Stimulated activated CD8-positive, alpha-beta memory T cell treated with anti-CD3 and anti-CD28 coated beads, Interleukin-15, amount 100 ng/mL, for 48 hours (primary cell): ENCODE measurements around the gene APBA1.

Experiments used
- DNase-seq, 2 donors: peaks; one replicate each; pipeline ENCODE4 v3.0.0-alpha.2; 2020; ENCODE audit warnings: low read depth in 2 of 2

Gene APBA1

GRCh38 chr9:69527454-69527853, 144.7 kb downstream of the APBA1 start:
- DNase-seq = no peak

DNA sequence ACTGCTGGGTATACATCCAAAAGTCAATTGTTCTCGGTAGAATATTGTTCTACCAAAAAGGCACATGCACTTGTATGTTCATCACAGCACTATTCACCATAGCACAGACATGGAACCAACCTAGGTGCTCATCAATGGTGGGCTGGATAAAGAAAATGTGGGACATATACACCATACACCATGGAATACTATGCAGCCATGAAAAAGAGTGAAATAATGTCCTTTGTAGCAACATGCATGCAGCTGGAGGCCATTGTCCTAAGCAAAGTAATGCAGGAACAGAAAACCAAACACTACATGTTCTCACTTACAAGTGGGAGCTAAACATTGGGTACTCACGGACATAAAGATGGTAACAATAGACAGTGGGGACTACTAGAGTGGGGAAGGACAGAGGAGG, 145.5 kb downstream of the APBA1 start:
- no peak for DNase-seq

DNA sequence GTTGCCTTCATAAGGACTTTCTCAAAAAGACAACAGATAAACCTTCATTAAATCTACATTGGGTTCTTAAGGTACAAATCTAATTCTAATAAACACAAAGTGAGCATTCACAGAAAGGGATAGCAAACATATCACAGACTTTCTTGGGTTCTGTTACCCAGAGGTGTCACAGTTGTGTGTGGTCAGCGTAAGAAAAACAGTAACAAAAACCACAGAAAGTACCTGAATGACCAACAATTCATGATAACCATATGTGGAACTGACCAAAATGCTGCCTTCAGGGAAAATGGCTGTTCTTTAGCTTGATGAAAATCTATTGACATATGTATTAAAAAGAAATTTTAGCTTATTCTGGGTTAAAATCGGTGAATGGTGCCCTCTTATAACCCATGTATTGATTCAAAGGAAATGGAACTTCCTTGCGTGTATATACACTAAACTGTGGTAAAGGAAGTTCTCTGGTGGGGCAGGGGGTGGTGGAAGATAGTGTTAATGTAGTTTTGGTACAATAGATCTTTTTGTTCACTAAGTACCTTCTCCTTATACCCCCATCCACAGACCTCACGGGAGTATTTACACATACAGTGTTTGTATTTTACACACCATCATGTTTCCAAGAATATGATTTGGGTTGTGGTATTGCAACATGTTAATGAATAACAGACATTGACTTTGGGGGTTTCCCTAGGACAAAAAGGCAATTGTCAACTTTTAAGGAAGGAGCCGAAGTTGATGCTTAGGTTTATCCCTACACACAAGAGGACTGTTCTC, 152.5 kb downstream of the APBA1 start:
- DNase-seq = no peak

DNA sequence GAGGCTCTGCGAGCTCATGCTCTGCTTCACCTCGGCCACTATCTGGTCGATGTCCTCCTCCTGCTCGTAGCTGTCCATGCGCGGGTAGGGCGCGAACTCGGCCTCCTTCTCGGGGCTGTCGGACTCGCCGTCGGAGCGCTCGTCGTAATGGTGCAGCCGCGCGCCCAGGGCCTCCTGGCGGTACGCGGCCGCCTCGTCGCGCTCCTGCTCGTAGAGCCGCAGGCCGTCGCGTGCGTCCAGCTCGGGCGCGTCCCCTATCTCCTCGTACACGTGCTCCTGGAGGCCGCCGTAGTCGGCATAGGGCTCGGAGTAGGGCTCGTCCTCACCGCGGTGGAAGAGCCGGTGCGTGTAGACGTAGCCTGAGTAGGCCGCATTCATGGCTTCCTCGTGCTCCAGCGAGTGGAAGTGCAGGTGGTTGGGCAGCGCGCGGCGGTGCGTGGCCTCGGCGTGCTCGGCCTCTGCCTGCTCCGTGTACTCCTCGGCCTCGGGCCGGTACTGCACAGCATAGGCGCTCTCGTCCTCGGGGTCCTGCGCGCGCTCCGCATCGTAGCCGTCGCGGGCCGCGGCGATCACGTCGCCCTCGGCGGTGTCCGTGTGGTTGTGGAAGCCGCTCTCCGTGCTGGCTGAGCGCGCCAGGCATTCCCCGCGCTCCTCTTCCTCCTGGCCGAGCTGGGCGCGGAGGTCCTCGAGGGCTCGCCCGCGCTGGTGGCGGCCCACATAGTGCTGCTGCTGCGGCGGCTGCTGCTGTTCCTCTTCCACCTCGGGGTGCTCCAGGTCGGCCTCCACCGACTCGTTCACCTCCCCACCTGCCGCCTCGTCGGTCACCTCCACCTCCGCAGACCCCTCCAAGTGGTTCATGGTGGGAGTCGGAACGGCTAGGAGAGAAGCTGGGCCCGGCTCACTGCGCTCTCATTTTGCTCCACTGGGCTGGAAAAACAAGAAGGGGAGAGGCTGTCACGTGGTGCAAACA, 155.5 kb downstream of the APBA1 start:
- no peak for DNase-seq

DNA sequence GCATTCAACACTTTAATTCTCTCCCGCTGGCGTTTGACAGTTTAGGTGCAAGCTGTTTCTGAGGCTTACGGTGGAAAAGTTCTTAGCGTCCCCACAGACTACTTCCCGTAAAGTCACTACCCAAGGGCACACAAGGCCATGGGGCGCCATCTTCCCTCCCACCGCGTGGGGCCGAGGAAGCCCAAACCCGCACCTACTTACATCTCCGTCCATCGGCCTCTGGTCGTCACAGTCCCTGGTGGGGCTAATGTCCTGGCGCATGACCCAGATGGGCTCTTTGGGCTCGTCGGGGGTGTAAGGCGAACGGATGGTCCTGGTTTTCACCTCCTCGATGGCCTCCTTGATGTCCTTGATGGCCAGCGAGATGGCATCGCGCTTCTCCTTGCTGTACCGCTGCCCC, 156.4 kb downstream of the APBA1 start:
- DNase-seq = no peak

DNA sequence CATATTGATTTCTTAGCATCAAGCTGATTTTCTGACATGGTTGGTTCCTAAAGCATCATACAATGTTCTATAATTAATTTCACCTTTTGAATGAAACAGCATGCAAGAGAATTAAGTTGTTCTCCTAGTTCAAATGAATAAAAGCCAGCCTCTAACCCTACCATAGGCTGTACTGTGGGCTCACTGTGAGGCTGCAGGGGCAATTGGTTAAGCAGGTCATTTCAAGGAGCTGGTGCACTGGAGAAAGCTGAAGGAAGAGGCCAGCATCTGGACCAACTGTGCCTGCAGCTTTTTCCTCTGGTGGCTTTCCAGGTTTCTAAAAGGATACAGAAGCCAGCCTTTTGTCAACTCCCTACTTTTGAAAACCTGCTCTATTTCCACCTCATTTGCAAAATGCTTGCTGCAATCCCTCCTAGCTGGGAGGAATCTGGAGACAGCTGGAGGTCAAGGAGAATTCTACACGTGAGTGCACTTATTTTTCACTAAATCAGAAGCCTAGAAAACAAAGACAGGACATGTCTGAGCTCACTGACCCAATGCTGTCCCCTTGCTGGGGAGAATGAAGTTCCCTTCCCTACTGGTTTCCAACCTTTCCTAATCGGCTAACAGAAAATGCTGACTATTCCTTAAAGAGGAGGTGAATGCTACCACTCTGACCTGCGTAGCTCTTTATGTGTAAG, 158.9 kb downstream of the APBA1 start:
- no peak for DNase-seq

DNA sequence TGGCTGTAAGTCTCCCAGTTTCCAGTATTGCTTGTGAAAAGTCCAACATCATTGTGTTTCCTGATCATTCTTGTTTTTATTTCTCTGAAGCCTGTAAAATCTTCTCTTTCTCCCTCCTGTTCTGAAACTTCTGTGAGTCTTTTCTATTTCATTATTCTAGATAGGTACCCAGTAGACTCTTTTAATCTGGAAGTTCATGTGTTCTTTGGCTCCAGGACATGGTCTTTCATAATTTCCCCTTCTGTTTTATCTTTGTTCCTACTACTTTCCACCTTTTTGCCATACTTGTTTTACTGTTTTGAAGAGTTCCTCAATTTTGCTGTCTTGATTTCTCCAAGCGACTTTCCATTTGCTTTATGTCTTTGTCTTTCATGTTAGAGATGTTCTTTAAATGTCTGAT, 168.1 kb downstream of the APBA1 start:
- DNase-seq = no peak

GRCh38 chr9:69502671-69503301, 169.4 kb downstream of the APBA1 start:
- no peak for DNase-seq

GRCh38 chr9:69500896-69501295, 171.3 kb downstream of the APBA1 start:
- DNase-seq = no peak

DNA sequence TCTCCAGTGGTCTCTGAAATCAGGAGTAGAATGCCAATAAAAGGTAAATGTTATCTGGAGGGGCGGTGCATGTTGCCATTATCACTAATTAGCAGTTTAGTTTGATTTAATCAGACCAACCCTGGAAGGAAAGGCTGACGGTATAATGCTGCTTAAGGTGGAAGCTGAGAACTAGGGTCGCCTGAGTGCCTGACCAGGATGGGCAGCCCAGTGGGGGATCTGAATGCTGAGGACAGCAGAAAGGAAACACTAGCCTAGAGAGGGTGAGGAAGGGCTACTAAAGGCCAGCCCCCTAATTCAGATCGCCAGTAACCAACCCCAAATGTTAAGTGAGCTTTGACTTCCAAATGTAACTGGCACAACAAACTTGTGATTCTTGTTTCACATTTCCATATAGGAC, 172.2 kb downstream of the APBA1 start:
- no peak for DNase-seq

DNA sequence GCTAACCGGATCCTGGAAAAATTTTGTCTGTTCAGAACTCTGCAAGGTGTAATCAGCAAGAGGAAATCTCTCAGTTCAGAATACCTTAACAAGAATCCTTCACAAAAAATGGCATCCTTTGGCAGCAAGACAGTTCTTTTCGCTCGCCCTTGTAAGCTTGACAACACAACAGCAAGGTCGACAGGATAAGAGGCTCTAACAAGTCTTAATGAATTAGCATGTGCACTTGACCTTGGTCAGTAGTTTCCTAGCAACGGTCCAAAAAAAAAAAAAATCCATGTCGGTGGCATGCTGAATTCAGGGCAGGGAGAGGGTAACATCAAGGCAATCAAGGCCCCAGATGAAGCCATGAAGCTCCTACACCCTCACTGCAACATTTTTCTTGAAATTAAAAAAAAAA, 172.8 kb downstream of the APBA1 start:
- no peak for DNase-seq

DNA sequence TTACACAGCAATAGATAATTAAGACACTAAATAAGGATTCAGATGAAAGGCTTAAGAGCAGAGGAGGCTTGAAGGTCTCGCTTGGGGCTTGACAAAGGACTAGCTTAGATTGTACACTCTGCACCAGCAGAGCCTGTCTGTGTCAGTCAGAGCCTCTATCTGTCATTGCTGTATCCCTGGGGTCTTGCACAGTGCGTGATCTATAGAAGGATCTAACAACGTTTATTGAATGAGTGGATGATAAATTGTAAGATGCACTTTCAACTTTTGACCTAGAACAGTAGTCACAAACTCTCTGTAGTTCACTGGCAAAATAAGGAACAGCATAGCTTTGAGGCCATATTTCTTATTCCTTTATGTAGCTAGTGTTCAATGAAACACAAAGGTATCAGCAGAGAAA, 173.7 kb downstream of the APBA1 start:
- no peak for DNase-seq

- no peak for DNase-seq
These were observed 174.4 kb downstream of the APBA1 start for GRCh38 chr9:69497816-69498215.

DNA sequence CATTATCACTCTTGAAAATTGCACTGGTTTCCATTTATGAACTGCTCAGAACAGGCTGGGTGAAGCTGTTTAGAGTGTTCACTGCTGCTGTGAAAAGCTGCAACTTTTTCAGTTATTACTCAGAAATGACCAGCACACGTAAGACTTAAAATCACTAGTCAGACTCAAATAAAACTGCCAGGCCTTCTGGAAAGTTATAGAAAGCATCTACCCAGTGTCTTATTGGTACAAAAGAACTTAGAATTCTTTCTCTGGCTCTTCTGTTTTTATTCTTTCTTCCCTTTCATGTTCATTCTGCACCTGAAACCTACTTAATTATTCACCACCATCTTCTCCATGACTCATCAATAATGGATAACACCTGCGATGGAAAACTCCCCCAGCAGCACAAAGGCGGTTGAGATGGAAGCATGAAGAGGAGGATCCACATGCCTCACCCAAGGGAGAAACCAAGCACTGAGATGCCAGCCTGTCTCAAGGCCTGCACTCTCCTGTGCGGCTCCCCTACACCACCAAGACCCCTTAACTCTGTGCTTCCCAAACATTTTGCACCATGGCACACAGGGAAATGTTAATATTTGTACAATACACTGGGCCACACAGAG, 175.2 kb downstream of the APBA1 start:
- no peak for DNase-seq

- DNase-seq = no peak
These were observed 176.9 kb downstream of the APBA1 start for GRCh38 chr9:69495296-69495695.

DNA sequence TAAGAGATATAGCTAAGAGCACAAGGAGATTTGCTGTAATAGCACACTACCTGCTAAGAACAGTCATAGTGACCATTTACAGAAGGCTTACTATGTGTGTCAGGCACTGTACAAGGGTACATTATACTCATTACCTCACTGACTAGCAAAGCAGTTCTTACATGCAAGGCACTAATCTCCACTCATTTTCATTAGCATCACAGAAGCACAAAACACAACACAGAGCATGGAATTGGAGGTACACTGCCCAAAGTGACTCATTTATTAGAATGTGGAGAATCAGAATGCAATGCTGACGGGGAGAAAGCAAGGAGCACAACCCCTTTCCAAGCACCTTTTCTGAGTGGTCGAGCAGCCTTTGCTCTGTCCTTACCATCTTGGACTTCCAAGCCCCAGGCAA, 177.4 kb downstream of the APBA1 start:
- no peak for DNase-seq

DNA sequence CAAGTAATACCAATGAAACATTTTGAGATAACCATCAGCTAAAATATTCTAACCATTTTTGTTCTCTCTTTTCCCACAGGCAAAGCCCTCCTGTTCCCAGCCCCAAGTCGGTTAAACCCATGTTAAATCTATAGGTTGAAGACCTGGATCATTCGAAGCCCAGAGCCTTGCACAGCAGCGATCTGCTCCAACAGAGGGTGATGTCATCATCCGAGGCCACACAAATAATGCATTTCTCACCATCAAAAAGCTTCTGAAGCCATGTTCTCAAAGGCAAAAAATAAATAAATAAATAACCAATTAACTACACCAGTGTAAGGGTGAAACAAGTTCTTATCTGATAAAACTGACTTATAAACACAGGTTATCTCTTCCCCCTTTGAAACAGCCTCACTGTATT, 178.0 kb downstream of the APBA1 start:
- no peak for DNase-seq

DNA sequence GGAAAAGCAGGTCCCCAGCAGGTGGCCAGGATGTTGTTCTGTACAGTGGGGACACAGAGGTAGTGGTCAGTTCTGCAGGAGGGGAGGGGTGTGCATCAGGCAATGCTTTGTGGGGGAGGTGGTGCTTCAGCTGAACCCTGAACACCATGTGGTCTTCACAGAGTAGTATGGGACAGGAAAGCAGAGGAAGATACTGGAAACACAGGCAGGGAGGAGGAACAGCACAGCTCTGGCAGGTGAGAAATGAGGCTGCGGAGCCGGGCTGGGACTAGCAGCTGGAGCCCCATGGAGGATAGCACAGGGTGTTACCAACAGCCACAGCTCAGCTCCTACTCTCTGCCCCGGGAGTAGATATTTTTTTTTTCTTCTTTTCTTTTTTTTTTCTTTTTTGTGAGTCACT, 185.7 kb downstream of the APBA1 start:
- DNase-seq = no peak

GRCh38 chr9:69485466-69485865, 186.7 kb downstream of the APBA1 start:
- no peak for DNase-seq

DNA sequence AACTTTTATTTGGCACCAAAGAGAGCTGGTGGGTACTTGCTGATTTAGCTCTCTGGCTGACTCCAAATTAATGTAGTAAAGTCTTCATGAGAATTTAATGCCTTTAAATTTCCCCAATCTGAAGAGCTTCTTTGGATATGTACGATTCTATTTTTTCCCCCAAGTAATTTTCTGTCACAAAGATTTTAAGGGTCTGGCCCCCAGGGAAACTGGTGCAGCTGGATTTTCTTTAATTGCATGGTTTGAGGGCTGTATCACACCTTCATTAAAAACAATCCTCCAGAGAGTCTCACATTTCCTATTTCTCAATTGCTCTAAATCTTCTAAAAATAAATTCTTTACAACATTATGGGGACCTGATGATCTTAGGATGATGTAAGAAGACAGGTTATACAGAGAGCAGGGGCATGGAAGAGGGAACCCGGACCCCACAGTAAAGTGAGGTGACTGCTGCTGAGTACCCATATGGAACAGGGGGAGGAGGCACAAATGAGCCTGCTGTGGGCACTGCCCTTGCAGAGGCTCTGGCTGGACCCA, 188.2 kb downstream of the APBA1 start:
- no peak for DNase-seq

- no peak for DNase-seq
These were observed 195.4 kb downstream of the APBA1 start for GRCh38 chr9:69476797-69477196.
